PC-3 (cell line): ENCODE measurements around the gene CANT1. TPM values are rescaled to one million over a fixed set of nuclear protein-coding genes. Genes with fewer than 3 reads are reported as not detected.

Experiments used
- ATAC-seq: fragments of 200-7000 bp; cut with Tn5 transposase; 2 replicates; pipeline ENCODE4 v1.9.1; 2020; ENCODE audit warnings: mild to moderate bottlenecking, moderate library complexity
- BruUV-seq: library from RNA; stranded (reverse); fragments of 400-500 nt; replicated peaks from 2 replicates; lab custom pipeline; 2021; lab: Mats Ljungman, UMichigan
- CTCF ChIA-PET: fragments of 300-600 bp; sonication (Branson Sonifier 250); formaldehyde crosslinking; loops from one replicate; lab custom pipeline; 2022; ENCODE audit warnings: antibody characterized with exemption; lab: Charles Lee
- POLR2A ChIA-PET: fragments of 300-600 bp; sonication (Branson Sonifier 250); formaldehyde crosslinking; loops from one replicate; lab custom pipeline; 2022; ENCODE audit warnings: antibody characterized with exemption; ENCODE audit not compliant: unreplicated experiment; lab: Charles Lee
- DNase-seq: peaks from one replicate; pipeline ENCODE4 v3.0.0-alpha.2; 2015
- H2AFZ ChIP-seq: fragments of 300-600 bp; sonication (generic); 2 replicates; pipeline ENCODE4 v1.6.0; 2016; ENCODE audit warnings: antibody characterized with exemption, low read length
- H3F3A ChIP-seq: fragments of 300-600 bp; sonication (generic); one replicate; pipeline ENCODE4 v1.6.0; 2017; ENCODE audit warnings: antibody characterized with exemption, low read length, control low read depth, mild to moderate bottlenecking; ENCODE audit not compliant: unreplicated experiment
- H3K27ac ChIP-seq: fragments of 300-600 bp; sonication (generic); 2 replicates; pipeline ENCODE4 v1.5.1; 2016; ENCODE audit warnings: mild to moderate bottlenecking, low read length
- H3K27me3 ChIP-seq: fragments of 300-600 bp; sonication (generic); 2 replicates; pipeline ENCODE4 v1.6.1; 2016; ENCODE audit warnings: low read length, mixed read lengths
- H3K36me3 ChIP-seq: fragments of 300-600 bp; sonication (generic); 2 replicates; pipeline ENCODE4 v1.6.1; 2016; ENCODE audit warnings: low read depth, mixed run types, low read length, mixed read lengths
- H3K4me1 ChIP-seq: fragments of 300-600 bp; sonication (generic); 2 replicates; pipeline ENCODE4 v1.5.1; 2016; ENCODE audit warnings: low read length; ENCODE audit not compliant: insufficient read depth
- H3K4me2 ChIP-seq: fragments of 300-600 bp; sonication (generic); 2 replicates; pipeline ENCODE4 v1.6.0; 2016; ENCODE audit warnings: low read length
- H3K4me3 ChIP-seq: fragments of 300-600 bp; sonication (generic); 2 replicates; pipeline ENCODE4 v1.5.1; 2016; ENCODE audit warnings: mild to moderate bottlenecking, low read length, mixed read lengths
- H3K79me2 ChIP-seq: fragments of 300-600 bp; sonication (generic); 2 replicates; pipeline ENCODE4 v1.6.1; 2017; ENCODE audit warnings: low read length, mixed read lengths
- H3K9ac ChIP-seq: fragments of 300-600 bp; sonication (generic); 2 replicates; pipeline ENCODE4 v1.6.0; 2016; ENCODE audit warnings: mild to moderate bottlenecking, low read length
- H3K9me2 ChIP-seq: fragments of 300-600 bp; sonication (generic); replicated peaks from 2 replicates; pipeline ENCODE4 v1.6.1; 2016; ENCODE audit warnings: mixed run types, low read length, mixed read lengths
- H3K9me3 ChIP-seq: fragments of 300-600 bp; sonication (generic); 2 replicates; pipeline ENCODE4 v1.6.1; 2016; ENCODE audit warnings: low read length, mixed read lengths
- H4K20me1 ChIP-seq: fragments of 300-600 bp; sonication (generic); 2 replicates; pipeline ENCODE4 v1.6.1; 2016; ENCODE audit warnings: low read length, mixed read lengths
- EZH2 ChIP-seq: fragments of 300-600 bp; sonication (generic); IDR thresholded peaks from one replicate; pipeline ENCODE4 v1.6.1; 2017; ENCODE audit warnings: antibody characterized with exemption, mild to moderate bottlenecking, low read length; ENCODE audit not compliant: unreplicated experiment
- EZH2phosphoT487 ChIP-seq: fragments of 300-600 bp; sonication (generic); IDR thresholded peaks from 2 replicates; pipeline ENCODE4 v1.6.1; 2018; ENCODE audit warnings: mild to moderate bottlenecking, antibody characterized with exemption, low read length, borderline replicate concordance
- intact Hi-C: fragments of 100-400 bp; cut with micrococcal nuclease; formaldehyde crosslinking; loops from 2 replicates; pipeline ENCODE4 v1.9.0; 2023
- total RNA-seq: library from RNA; depleted of rRNA; stranded (reverse); fragments of >200 nt; gene quantifications from 2 replicates; pipeline ENCODE4 v1.2.3, GENCODE V29; 2014
- TF ChIP-seq, protein P1 (sequence below): fragments of 300-600 bp; sonication (generic); conservative IDR thresholded peaks from 2 replicates; pipeline ENCODE4 v1.5.1; 2017; ENCODE audit warnings: antibody characterized with exemption, low read depth, mild to moderate bottlenecking, low read length

CANT1 gene
- total RNA-seq, 1 experiment from 2014 or later: 191 TPM

DNA sequence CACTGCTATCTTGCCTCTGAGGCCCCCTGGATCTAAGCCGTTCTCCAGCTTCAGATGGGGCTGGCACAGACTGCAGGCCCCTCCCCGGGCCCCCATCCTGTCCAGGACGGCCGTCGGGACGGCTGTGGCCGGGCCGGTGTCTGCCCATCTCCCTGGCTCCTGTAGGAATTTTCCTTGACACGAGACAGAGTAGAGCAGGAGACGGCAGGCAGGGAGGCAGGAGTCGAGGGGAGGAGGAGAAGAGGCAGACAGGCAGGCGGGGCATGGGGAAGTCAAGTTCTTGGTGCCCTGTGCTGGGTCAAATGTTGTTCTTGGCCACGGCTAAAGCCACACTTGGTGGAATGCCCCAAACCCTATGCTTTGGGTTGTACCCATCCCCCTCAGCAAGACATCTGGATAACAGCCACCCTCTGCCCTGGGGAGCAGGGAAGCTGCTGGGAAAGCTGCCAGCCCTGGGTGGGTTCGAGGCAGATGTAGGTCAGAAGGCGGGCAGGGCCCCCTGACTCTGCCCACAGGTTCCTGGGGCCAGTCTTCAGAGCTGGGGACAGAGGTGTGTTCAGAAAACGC lies 18.4 kb upstream of the CANT1 start:
- no peaks in the 10 kb centered on the region for H3K9me2 ChIP-seq
- no peaks in the 10 kb centered on the region for H3F3A ChIP-seq
- H3K9me3 ChIP-seq: no peaks in the 10 kb centered on the region
- H3K4me2 ChIP-seq: peak overlapping the region; percentile 81
- TF ChIP-seq EZH2phosphoT487 (no peak), EZH2 (no peak)
- TF ChIP-seq, protein P1, sequence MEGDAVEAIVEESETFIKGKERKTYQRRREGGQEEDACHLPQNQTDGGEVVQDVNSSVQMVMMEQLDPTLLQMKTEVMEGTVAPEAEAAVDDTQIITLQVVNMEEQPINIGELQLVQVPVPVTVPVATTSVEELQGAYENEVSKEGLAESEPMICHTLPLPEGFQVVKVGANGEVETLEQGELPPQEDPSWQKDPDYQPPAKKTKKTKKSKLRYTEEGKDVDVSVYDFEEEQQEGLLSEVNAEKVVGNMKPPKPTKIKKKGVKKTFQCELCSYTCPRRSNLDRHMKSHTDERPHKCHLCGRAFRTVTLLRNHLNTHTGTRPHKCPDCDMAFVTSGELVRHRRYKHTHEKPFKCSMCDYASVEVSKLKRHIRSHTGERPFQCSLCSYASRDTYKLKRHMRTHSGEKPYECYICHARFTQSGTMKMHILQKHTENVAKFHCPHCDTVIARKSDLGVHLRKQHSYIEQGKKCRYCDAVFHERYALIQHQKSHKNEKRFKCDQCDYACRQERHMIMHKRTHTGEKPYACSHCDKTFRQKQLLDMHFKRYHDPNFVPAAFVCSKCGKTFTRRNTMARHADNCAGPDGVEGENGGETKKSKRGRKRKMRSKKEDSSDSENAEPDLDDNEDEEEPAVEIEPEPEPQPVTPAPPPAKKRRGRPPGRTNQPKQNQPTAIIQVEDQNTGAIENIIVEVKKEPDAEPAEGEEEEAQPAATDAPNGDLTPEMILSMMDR: no peak
- H3K27ac ChIP-seq: no peak overlapping the region
- no peak overlapping the region for H3K9ac ChIP-seq
- no peaks in the 10 kb centered on the region for H4K20me1 ChIP-seq
- H3K27me3 ChIP-seq: no peaks in the 10 kb centered on the region
- ChIA-PET POLR2A (interaction anchor here (0.5 to 0.6 kb wide), 2 partner anchors 10 to 13 kb away, joined by 3 read pairs; no protein-coding TSS in a partner anchor), CTCF (interaction anchor here (1.0 to 1.1 kb wide), 2 partner anchors 14 to 16 kb away, joined by 4 to 6 read pairs; no protein-coding TSS in a partner anchor)
- H3K4me1 ChIP-seq: peaks cover 45% of the 10 kb centered on the region
- intact Hi-C loops: no loop called here
- ATAC-seq (no peak), DNase-seq (no peak)
- H2AFZ ChIP-seq: no peak overlapping the region
- BruUV-seq: no TSS peak
- H3K36me3 ChIP-seq: no peaks in the 10 kb centered on the region
- no peaks in the 10 kb centered on the region for H3K79me2 ChIP-seq
- H3K4me3 ChIP-seq: no peak overlapping the region

DNA sequence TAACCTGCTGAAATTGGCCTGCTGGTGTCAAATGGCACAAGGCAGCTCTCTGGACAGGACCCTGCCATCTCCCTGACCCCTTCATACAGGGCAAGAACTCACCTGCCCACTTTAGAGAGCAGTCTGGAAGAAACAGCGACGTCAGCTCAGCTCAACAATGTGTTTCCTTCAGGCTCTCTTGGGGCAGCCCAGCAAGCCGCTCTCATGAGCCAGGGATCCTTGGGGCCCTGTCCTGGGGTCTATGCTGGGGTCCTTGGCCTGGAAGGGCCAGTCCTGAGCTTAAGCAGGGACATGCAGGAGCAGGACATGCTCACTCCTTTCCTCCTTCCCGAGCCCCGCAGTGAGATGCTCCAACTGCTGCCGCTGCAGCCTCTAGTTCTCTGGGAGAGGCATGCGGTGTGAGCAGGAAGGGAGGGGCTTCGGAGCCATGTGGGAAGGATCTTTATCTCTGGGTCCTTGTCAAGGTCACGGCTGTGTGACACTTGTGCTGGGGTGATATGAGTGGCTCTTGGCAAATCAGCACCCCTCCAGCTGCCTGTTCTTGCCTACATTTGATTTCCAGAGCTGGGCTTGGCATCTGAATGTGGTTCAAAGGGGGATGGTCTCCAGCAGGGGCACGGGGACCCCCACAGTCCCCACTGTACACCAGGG lies 17.8 kb upstream of the CANT1 start:
- peak overlapping the region; percentile 81 for H3K4me2 ChIP-seq
- BruUV-seq: no TSS peak
- H2AFZ ChIP-seq: no peak overlapping the region
- no peaks in the 10 kb centered on the region for H3K79me2 ChIP-seq
- H3F3A ChIP-seq: no peaks in the 10 kb centered on the region
- H3K27ac ChIP-seq: peak overlapping the region; percentile 85
- TF ChIP-seq EZH2phosphoT487: no peak
- TF ChIP-seq, protein P1: no peak
- no peak for TF ChIP-seq EZH2
- ATAC-seq: no peak
- DNase-seq: no peak
- no peaks in the 10 kb centered on the region for H3K9me2 ChIP-seq
- peak overlapping the region; percentile 56; the same call in 1 of the 2 replicates for H3K4me3 ChIP-seq
- H4K20me1 ChIP-seq: no peaks in the 10 kb centered on the region
- H3K9ac ChIP-seq: peak overlapping the region; percentile 0; the same call in 1 of the 2 replicates
- ChIA-PET CTCF (interaction anchor here (0.8 to 2.5 kb wide), 4 partner anchors 9 to 18 kb away, joined by 9 to 32 read pairs (median 16); no protein-coding TSS in a partner anchor), POLR2A (interaction anchor here (1.4 kb wide), 2 partner anchors 9 to 31 kb away, joined by 7 to 25 read pairs; no protein-coding TSS in a partner anchor)
- intact Hi-C loops: no loop called here
- no peaks in the 10 kb centered on the region for H3K9me3 ChIP-seq
- peaks cover 45% of the 10 kb centered on the region for H3K4me1 ChIP-seq
- H3K36me3 ChIP-seq: no peaks in the 10 kb centered on the region
- no peaks in the 10 kb centered on the region for H3K27me3 ChIP-seq
